ENCODE data around the gene TIMM13. TPM values are rescaled to one million over a fixed set of nuclear protein-coding genes. Genes with fewer than 3 reads are reported as not detected.

TIMM13 gene
- total and polyA plus RNA-seq, 9 of the 15 experiments (the other 6 are each of a cell fraction or from before 2014, with no cell fraction given), result 17.6 to 215 (median 71.8) TPM

Small RNA genes lying within 50 kb of the gene (microRNA-seq; reads per million reads assigned to microRNA genes)
- 0.46 reads per million for gene MIR7108 (ENCODE audit: borderline microRNAs expressed)

Other genes with a start within 250 kb of the TIMM13 start
Only the 7 nearest of the 11 such genes appear.
- gene PEAK3, start 145.4 kb downstream of the TIMM13 start, total RNA-seq (2014; rRNA removed), result 0.16 TPM in 1 of 2 replicates, not detected in the other
- gene PEAK3, start 145.4 kb downstream of the TIMM13 start, total RNA-seq (2014; rRNA removed; fragmentation: Illumina TruSeq; extraction: Trizol), result not detected in 2 replicates
- not detected in 2 replicates for gene PEAK3, start 145.4 kb downstream of the TIMM13 start, total RNA-seq (2015; rRNA removed; fragmentation: Illumina TruSeq; extraction: Trizol)
- gene PEAK3, start 145.4 kb downstream of the TIMM13 start, total RNA-seq (2021), result 0.13 and 0.40 TPM in 2 replicates
- 0.03 TPM in 1 of 2 replicates, not detected in the other for gene PEAK3, start 145.4 kb downstream of the TIMM13 start, polyA plus RNA-seq (2011; rRNA removed)
- 0.06 TPM in 1 of 2 replicates, not detected in the other for gene PEAK3, start 145.4 kb downstream of the TIMM13 start, polyA plus RNA-seq (2014; fragmentation: Illumina TruSeq; extraction: Trizol)
- not detected for gene PEAK3, start 145.4 kb downstream of the TIMM13 start, polyA plus RNA-seq (2014; fragmentation: Nextera tagmentation; extraction: Ambion mirVana)
- 0.07 TPM in 1 of 2 replicates, not detected in the other for gene PEAK3, start 145.4 kb downstream of the TIMM13 start, polyA plus RNA-seq (2014; rRNA removed)
- 0.05 TPM in 1 of 2 replicates, not detected in the other for gene LINGO3, start 119.4 kb downstream of the TIMM13 start, total RNA-seq (2014; rRNA removed)
- not detected in 2 replicates for gene LINGO3, start 119.4 kb downstream of the TIMM13 start, total RNA-seq (2014; rRNA removed; fragmentation: Illumina TruSeq; extraction: Trizol)
- gene LINGO3, start 119.4 kb downstream of the TIMM13 start, total RNA-seq (2015; rRNA removed; fragmentation: Illumina TruSeq; extraction: Trizol), result not detected in 2 replicates
- gene LINGO3, start 119.4 kb downstream of the TIMM13 start, total RNA-seq (2021), result not detected in 2 replicates
- gene LINGO3, start 119.4 kb downstream of the TIMM13 start, polyA plus RNA-seq (2011; rRNA removed), result 0.03 and 0.07 TPM in 2 replicates
- gene LINGO3, start 119.4 kb downstream of the TIMM13 start, polyA plus RNA-seq (2014; fragmentation: Illumina TruSeq; extraction: Trizol), result not detected in 2 replicates
- gene LINGO3, start 119.4 kb downstream of the TIMM13 start, polyA plus RNA-seq (2014; fragmentation: Nextera tagmentation; extraction: Ambion mirVana), result under 1 TPM in 1 of 2 experiments, not detected in 1; 0.03 TPM
- not detected in 2 replicates for gene LINGO3, start 119.4 kb downstream of the TIMM13 start, polyA plus RNA-seq (2014; rRNA removed)
- gene LSM7, start 99.0 kb downstream of the TIMM13 start, total RNA-seq (2014; rRNA removed), result 408 and 578 TPM in 2 replicates
- 117 and 146 TPM in 2 replicates for gene LSM7, start 99.0 kb downstream of the TIMM13 start, total RNA-seq (2014; rRNA removed; fragmentation: Illumina TruSeq; extraction: Trizol)
- gene LSM7, start 99.0 kb downstream of the TIMM13 start, total RNA-seq (2015; rRNA removed; fragmentation: Illumina TruSeq; extraction: Trizol), result 261 and 265 TPM in 2 replicates
- gene LSM7, start 99.0 kb downstream of the TIMM13 start, total RNA-seq (2021), result 284 and 286 TPM in 2 replicates
- 450 and 480 TPM in 2 replicates for gene LSM7, start 99.0 kb downstream of the TIMM13 start, polyA plus RNA-seq (2011; rRNA removed)
- 147 and 242 TPM in 2 replicates for gene LSM7, start 99.0 kb downstream of the TIMM13 start, polyA plus RNA-seq (2014; fragmentation: Illumina TruSeq; extraction: Trizol)
- gene LSM7, start 99.0 kb downstream of the TIMM13 start, polyA plus RNA-seq (2014; fragmentation: Nextera tagmentation; extraction: Ambion mirVana), result 100 to 1,000 TPM in 1 of 2 experiments, 10 to 100 TPM in 1; 40.5 to 147 TPM
- 650 and 690 TPM in 2 replicates for gene LSM7, start 99.0 kb downstream of the TIMM13 start, polyA plus RNA-seq (2014; rRNA removed)
- gene SPPL2B, start 98.9 kb downstream of the TIMM13 start, total RNA-seq (2014; rRNA removed), result 32.0 and 33.9 TPM in 2 replicates
- gene SPPL2B, start 98.9 kb downstream of the TIMM13 start, total RNA-seq (2014; rRNA removed; fragmentation: Illumina TruSeq; extraction: Trizol), result 2.6 and 4.1 TPM in 2 replicates
- 15.1 and 16.9 TPM in 2 replicates for gene SPPL2B, start 98.9 kb downstream of the TIMM13 start, total RNA-seq (2015; rRNA removed; fragmentation: Illumina TruSeq; extraction: Trizol)
- 63.6 and 74.0 TPM in 2 replicates for gene SPPL2B, start 98.9 kb downstream of the TIMM13 start, total RNA-seq (2021)
- gene SPPL2B, start 98.9 kb downstream of the TIMM13 start, polyA plus RNA-seq (2011; rRNA removed), result 24.9 and 30.0 TPM in 2 replicates
- 8.4 and 19.9 TPM in 2 replicates for gene SPPL2B, start 98.9 kb downstream of the TIMM13 start, polyA plus RNA-seq (2014; fragmentation: Illumina TruSeq; extraction: Trizol)
- gene SPPL2B, start 98.9 kb downstream of the TIMM13 start, polyA plus RNA-seq (2014; fragmentation: Nextera tagmentation; extraction: Ambion mirVana), result under 1 TPM; 0.20 to 0.29 TPM
- gene SPPL2B, start 98.9 kb downstream of the TIMM13 start, polyA plus RNA-seq (2014; rRNA removed), result 62.9 and 81.2 TPM in 2 replicates
- not detected in 2 replicates for gene TMPRSS9, start 67.3 kb downstream of the TIMM13 start, total RNA-seq (2014; rRNA removed)
- gene TMPRSS9, start 67.3 kb downstream of the TIMM13 start, total RNA-seq (2014; rRNA removed; fragmentation: Illumina TruSeq; extraction: Trizol), result not detected in 2 replicates
- not detected in 2 replicates for gene TMPRSS9, start 67.3 kb downstream of the TIMM13 start, total RNA-seq (2015; rRNA removed; fragmentation: Illumina TruSeq; extraction: Trizol)
- 0.11 TPM in 1 of 2 replicates, not detected in the other for gene TMPRSS9, start 67.3 kb downstream of the TIMM13 start, total RNA-seq (2021)
- gene TMPRSS9, start 67.3 kb downstream of the TIMM13 start, polyA plus RNA-seq (2011; rRNA removed), result 0.01 TPM in 1 of 2 replicates, not detected in the other
- not detected in 2 replicates for gene TMPRSS9, start 67.3 kb downstream of the TIMM13 start, polyA plus RNA-seq (2014; fragmentation: Illumina TruSeq; extraction: Trizol)
- not detected for gene TMPRSS9, start 67.3 kb downstream of the TIMM13 start, polyA plus RNA-seq (2014; fragmentation: Nextera tagmentation; extraction: Ambion mirVana)
- 0.03 TPM in 1 of 2 replicates, not detected in the other for gene TMPRSS9, start 67.3 kb downstream of the TIMM13 start, polyA plus RNA-seq (2014; rRNA removed)
- 133 and 141 TPM in 2 replicates for gene LMNB2, start 29.4 kb upstream of the TIMM13 start, total RNA-seq (2014; rRNA removed)
- gene LMNB2, start 29.4 kb upstream of the TIMM13 start, total RNA-seq (2014; rRNA removed; fragmentation: Illumina TruSeq; extraction: Trizol), result 46.8 and 52.9 TPM in 2 replicates
- 105 and 106 TPM in 2 replicates for gene LMNB2, start 29.4 kb upstream of the TIMM13 start, total RNA-seq (2015; rRNA removed; fragmentation: Illumina TruSeq; extraction: Trizol)
- 98.3 and 123 TPM in 2 replicates for gene LMNB2, start 29.4 kb upstream of the TIMM13 start, total RNA-seq (2021)
- 90.3 and 94.7 TPM in 2 replicates for gene LMNB2, start 29.4 kb upstream of the TIMM13 start, polyA plus RNA-seq (2011; rRNA removed)
- gene LMNB2, start 29.4 kb upstream of the TIMM13 start, polyA plus RNA-seq (2014; fragmentation: Illumina TruSeq; extraction: Trizol), result 117 and 161 TPM in 2 replicates
- gene LMNB2, start 29.4 kb upstream of the TIMM13 start, polyA plus RNA-seq (2014; fragmentation: Nextera tagmentation; extraction: Ambion mirVana), result under 1 TPM; 0.48 to 0.71 TPM
- gene LMNB2, start 29.4 kb upstream of the TIMM13 start, polyA plus RNA-seq (2014; rRNA removed), result 94.5 and 105 TPM in 2 replicates
- 3.9 and 4.1 TPM in 2 replicates for gene GADD45B, start 48.5 kb upstream of the TIMM13 start, total RNA-seq (2014; rRNA removed)
- 1.7 and 2.1 TPM in 2 replicates for gene GADD45B, start 48.5 kb upstream of the TIMM13 start, total RNA-seq (2014; rRNA removed; fragmentation: Illumina TruSeq; extraction: Trizol)
- 1.9 and 2.0 TPM in 2 replicates for gene GADD45B, start 48.5 kb upstream of the TIMM13 start, total RNA-seq (2015; rRNA removed; fragmentation: Illumina TruSeq; extraction: Trizol)
- gene GADD45B, start 48.5 kb upstream of the TIMM13 start, total RNA-seq (2021), result 2.9 and 3.1 TPM in 2 replicates
- 2.7 and 4.7 TPM in 2 replicates for gene GADD45B, start 48.5 kb upstream of the TIMM13 start, polyA plus RNA-seq (2011; rRNA removed)
- 0.79 and 1.0 TPM in 2 replicates for gene GADD45B, start 48.5 kb upstream of the TIMM13 start, polyA plus RNA-seq (2014; fragmentation: Illumina TruSeq; extraction: Trizol)
- gene GADD45B, start 48.5 kb upstream of the TIMM13 start, polyA plus RNA-seq (2014; fragmentation: Nextera tagmentation; extraction: Ambion mirVana), result under 1 TPM; 0.06 to 0.18 TPM
- 2.5 and 2.7 TPM in 2 replicates for gene GADD45B, start 48.5 kb upstream of the TIMM13 start, polyA plus RNA-seq (2014; rRNA removed)

Data from K562 (cell line).